OCI-LY7 (cell line): ENCODE data around the gene FAM174B.

Source experiments
- CTCF ChIP-seq: fragments of 200-600 bp; sonication (generic); conservative IDR thresholded peaks from 2 replicates; pipeline ENCODE4 v1.5.1; 2014; ENCODE audit warnings: mild to moderate bottlenecking, antibody characterized with exemption, low read length, moderate library complexity, mixed read lengths
- EZH2phosphoT487 ChIP-seq: fragments of 200-600 bp; sonication (generic); IDR thresholded peaks from 2 replicates; pipeline ENCODE4 v1.6.1; 2018; ENCODE audit warnings: low read depth, borderline replicate concordance, mild to moderate bottlenecking, mixed run types, antibody characterized with exemption, low read length, moderate library complexity, mixed read lengths

GRCh38 chr15:92667970-92668485 is 12.5 kb upstream of the FAM174B start:
- TF ChIP-seq CTCF (no peak), EZH2phosphoT487 (no peak)
